Stimulated activated CD4-positive, alpha-beta T cell treated with anti-CD3 and anti-CD28 coated beads, Interleukin-1b, Interleukin-23, amount 100 ng/mL, for 24 hours (primary cell): ENCODE data around the gene C16orf89.

ENCODE experiments used
- DNase-seq, 4 experiments: peaks; one replicate each; pipeline ENCODE4 v3.0.0-alpha.2; 2020; ENCODE audit warnings: low read depth in 4 of 4, low spot score in 1 of 4

Gene C16orf89

DNA sequence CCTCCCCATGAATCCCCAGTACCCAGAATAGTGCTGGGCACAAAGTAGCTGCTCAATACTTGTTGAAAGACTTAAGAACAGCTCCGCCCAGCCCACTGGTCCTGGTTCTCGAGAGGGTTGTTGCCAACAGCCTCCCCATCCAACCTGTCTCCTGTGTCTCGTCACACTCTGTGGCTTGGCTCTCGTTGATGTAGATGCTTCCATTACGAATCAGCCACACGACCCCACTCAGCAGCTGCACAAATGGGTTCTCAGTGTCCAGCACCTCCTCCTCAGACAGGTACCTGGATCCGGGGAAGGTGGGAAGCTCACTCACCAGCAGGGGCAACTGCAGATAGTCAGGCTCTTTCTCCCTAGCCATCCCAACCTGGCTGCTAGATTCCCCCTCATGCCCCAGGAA, 34.2 kb downstream of the C16orf89 start:
- DNase-seq: no peak

DNA sequence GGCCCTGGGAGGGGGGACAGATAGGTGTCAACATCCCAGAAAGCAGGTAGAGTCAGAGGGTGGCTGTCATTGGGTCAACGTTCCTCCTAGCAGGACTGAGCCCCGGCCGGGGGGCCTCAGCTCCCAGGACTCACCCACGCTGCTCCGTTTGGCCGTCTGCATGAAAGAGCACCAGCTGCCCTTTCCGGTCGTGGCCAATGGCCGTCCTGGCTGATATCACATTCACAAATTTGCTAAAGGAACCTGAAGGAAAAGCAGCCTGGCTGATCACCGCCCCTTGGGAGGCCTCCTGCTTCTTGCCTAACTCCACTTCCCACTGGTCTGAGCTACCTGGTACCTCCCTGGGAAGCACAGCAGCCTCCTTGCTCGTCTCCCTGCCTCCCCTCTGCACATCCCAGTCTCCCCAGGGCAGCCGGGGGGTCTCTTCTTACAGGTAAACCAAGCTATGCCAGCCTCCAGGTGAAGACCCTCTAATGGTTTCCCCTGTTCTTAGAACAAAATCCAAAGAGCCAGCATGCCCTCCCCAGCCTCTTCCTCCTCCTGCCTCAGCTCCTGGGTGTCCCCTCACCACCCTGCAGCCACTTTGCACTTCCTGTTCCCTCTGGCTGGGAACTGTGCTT, 35.4 kb downstream of the C16orf89 start:
- no peak for DNase-seq

DNA sequence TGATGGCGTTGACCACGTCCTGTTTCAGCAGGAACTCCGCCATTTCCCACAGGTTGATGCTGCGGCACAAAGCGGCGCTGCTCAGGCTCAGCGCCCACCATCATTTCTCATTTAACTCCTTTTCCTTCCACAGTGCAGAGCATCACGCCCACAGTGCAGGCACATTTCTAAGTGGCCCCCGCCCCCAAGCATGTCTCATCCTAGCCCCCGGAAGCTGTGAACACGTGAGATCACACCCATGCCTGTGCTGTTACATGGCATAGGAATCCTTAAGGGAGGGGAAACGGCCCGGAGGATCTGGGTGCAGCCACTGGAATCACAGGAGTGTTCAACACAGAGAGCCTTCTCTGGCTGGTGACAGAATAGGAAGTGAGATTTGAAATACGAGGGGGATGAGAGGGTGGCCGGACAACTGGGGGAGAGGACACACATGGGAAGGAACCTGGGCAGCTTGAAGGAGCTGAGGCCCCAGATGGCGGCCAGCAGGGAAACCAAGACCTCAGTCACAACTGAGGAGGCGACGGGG, 36.7 kb downstream of the C16orf89 start:
- no peak for DNase-seq

DNA sequence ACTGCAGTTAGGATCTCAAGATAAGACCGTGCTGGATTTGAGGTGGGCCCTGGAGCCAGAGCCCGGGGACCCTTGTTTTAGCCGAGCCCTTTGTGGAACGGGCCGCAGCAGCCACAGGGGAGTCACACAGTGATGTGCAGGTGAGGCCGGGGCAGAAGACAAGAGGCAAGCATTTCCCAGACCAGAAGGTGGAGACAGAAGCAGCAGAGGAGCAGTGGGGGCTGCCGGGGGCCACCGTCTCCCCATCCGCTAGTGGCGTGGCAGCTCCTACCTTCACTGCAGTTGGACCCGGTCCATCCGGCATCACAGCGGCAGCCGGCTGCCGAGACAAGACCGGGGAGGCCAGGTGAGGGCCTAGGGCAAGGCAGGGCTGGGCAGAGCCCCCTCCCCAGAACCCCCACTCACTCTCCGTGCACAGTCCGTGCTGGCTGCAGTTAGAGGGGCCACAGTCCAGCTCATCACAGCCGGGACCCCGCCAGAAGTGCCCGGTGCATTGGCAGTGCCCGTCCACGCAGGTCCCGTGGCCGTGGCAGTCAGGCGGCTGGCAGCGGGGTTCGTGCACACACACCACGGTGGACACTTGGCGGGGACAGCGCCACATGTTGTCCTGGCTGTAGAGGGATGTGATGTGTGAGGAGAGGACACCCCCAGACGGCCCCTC, 38.1 kb downstream of the C16orf89 start:
- DNase-seq: no peak

DNA sequence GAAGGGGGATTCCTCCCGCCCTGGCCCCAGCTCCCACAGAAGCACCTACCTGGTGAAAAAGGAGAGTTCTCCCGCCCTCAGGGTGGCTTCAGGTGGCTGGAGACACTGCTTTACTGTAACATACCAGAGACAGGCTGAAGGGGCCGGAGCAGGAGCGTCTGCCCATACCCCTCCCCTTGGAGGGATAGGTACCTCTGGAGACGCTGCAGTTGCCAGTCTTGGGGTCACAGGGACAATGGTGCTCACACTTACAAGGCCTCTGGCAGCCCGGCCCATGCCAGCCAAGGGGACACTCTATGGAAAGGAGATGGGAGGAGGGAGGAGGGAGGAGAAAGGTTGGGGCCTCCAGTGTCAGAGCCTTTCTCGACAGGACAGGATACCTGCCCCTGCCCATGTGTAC, 38.7 kb downstream of the C16orf89 start:
- no peak for DNase-seq

DNA sequence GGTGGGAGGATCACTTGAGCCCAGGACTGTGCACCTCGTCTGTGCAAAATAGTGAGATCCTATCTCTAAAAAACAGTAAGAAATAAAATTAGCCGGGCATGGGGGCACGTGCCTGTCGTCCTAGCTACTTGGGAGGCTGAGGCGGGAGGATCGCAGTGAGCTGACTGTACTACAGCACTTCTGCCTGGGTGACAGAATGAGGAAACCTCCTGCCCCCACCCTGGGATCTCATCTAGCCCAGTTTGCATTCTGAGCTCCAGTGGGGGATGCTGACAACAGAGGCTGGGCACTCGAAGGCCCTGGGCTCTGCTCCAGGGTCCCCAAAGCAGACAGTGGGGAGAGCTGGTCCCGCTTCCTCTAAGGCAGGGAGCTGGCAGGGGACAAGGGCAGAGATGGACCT, 39.1 kb downstream of the C16orf89 start:
- DNase-seq: no peak

DNA sequence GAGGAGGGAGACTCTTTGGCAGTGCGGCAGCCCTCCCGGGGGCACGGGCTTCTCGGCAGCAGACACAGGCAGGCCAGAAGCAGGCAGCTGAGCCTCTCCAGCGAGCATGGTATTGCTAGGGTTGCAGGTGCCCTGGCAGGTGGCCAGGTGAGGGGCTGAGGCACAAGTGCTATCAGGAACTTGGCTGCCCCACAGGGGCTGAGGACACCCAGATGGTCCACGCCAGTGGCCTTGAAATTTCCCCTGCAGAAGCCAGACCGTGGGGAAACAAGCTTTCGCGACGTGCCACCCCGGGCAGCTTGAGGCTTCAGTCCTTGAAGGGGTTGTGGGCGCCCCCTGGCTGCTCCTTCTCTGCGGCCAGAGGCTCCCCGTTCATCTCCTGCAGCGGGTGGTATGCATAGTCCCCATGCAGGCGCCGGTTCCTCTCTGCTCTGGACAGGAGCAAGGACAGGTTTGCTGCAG, 40.6 kb downstream of the C16orf89 start:
- DNase-seq: no peak

DNA sequence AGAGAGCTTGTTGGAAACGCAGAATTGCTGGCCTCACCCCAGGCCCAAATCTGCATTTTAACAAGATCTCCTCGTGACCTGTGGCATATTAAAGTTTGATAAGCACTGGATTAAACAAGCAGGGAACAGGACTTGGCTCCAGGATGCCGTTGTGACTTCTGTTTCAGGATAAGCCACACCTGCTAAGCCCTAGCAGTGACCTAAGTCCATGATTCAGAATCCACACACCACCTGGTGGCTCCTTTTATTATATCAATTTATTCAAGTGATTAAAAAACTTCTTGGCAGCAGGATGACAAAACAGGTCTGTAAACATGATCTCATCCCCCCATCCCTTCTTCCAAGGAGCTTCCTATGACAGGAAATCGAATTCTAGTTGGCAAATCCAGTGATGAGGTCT, 41.1 kb downstream of the C16orf89 start:
- DNase-seq: no peak

DNA sequence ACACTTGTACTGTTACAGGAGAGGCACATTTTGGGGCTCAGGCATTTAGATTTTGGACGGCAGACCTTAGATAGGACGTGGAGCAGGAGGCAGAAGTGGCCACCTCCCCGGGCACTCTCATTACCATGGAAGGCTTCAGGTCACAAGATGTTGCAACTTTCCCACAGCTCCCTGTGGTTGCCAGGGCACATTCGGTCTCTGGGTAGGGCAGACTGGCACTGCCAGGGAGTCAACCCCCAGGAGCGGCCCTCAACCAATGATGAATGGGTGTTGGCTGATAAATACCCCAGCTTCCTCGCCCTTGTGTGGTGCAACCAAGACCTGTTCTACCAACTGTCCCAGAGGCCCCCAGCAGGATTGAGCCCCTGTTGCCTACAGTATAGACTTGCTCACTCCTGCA, 43.2 kb downstream of the C16orf89 start:
- DNase-seq: no peak

DNA sequence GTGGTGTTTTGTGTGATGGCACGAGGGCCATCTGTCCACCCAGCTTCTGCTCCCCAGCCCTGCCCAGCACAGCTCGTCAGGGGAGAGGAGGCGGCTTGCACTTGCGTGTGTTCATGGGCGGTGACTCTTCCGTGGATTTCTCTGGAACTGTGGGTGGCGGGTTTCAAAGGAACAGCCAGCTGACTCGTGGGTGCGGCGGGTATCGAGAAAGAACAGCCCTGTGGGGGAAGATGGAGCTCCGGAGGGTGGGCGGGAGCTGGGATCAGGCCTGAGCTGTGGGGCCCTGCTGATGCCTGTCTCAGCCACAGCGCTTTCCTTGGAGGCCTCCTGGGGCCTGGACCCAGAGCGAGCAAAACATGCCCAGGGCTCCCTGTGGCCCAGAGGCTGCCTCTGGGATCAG, 45.2 kb downstream of the C16orf89 start:
- no peak for DNase-seq

DNA sequence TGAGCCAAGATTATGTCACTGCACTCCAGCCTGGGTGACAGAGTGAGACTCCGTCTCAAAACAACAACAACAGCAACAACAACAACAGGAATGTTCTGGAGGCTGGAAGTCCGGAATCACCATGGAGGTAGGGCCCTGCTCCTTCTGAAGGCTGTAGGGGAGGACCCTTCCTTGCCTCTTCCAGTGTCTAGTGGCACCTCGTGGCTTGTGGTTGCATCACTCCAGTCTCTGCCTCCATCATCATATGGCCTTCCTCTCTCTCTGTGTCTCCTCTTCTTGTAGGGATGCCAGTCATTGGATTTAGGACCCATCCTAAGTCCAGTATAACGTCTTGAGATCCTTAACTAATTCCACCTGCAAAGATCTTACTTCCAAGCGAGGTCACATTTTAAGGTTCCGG, 46.0 kb downstream of the C16orf89 start:
- DNase-seq: no peak

DNA sequence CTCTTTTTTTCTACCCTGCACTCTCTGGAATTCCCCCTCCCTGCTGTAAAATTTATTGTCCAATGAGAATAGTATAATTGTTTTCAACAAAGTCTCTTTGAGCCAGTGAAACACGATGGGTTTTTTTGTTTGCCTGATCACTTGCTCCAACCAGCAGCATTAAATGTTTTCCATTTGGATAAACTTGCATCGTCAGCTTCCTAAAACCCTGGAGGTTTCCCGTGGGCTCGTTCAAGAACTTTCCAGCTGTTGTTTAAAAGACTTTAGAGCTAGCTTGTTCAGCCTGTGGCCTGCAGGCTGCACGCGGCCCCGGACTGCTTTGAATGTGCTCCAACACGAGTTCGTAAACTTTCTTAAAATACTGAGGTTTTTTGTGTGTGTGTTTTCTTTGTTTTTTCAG, 47.0 kb downstream of the C16orf89 start:
- DNase-seq: no peak

DNA sequence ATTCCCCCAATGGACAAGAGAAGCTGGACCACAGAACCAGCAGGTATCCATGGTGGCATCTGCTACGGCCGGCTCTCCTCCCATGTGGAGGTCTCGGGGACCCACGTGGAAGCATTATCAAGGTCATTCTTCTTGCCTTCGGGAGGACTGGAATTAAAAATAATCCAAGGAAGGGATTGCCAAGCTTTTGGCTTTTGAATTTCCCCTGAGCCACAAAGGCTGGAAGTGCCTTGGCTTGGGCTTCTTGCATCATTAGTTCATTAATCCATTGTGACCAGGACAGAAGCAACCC, 48.1 kb downstream of the C16orf89 start:
- no peak for DNase-seq

DNA sequence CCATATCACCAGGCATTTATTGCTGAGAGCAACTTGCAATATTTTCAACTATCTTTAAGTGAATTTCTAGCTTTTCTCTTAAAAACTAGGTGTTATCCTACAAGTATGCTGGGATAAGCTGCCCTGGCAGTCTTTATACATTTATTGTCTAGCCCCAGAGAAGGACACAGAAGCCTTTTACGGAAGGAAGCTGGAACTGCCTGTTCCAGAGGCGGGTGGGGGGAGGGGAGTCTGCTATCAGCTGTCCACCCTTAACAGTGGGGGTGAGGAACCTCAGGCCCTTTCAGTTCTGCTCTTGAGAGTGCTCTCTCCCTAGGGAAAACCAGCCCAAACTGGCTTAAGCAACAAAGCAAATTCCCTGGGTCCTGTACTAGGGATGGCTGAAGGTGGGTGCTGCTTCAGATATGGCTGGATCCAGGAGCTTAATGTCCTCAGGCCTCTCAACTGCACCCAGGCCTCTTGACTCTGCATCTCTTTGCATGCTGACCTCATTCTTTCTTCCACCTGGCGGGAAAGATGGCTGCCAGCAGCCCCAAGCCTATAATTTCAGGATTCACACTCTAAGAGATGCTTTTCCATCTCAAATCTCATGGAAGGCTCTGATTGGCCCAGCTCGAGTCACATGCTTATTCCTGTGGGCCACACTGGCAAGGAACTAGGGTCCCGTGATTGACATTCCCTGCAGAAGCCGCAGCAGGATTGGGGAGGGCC, 48.6 kb downstream of the C16orf89 start:
- no peak for DNase-seq

DNA sequence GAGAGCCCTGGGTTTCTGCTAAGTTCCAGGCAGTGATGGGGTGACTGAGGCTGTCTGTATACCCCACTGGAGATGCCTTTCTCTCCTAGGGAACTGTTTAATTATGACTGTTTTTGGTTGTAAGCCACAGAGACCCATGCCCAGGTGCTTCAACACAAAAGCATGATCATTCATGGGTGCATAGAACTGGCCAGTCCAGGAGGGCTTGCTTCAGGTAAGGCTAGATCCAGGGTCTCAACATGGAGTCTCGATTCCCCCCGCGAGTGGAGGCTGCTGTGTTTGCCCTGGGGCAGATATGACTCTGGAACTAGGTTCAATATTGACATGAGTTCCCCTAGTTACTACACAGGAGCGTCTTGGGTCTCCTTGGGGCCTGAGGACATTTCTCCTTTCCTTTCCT, 49.9 kb downstream of the C16orf89 start:
- DNase-seq: no peak

DNA sequence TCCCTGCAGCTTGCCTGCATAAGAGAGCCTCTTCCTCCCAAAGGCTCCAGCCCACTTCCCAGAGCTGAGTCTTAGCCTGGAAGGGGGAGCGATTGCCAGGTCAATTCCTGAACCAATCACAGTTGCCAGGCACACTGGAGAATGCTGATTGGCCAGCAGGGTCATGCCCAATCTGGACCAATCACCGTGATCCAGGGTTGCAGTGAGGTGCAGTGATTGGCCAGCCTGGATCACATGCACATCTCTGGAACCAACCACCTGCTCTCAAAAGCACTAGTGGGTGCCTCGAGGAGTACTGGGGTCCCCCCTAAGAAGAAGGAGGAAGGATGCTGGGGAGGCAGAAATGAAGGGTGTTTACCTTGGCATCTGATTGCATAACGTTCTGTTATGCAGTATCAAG, 50.4 kb downstream of the C16orf89 start:
- DNase-seq: no peak

DNA sequence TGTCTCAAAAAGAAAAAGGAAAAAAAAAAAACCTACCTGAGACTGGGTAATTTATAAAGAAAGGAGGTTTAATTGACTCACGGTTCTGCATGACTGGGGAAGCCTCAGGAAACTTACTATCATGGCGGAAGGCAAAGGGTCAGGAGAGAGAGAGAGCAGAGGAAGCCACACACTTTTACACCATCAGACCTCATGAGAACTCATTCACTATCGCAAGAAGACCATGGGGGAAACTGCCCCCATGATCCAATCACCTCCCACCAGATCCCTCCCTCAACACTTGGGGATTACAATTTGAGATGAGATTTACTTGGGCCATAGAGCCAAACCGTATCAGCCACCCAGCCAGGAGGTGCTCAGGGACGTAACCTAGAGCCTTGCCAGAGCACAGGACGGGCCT, 52.9 kb downstream of the C16orf89 start:
- no peak for DNase-seq

DNA sequence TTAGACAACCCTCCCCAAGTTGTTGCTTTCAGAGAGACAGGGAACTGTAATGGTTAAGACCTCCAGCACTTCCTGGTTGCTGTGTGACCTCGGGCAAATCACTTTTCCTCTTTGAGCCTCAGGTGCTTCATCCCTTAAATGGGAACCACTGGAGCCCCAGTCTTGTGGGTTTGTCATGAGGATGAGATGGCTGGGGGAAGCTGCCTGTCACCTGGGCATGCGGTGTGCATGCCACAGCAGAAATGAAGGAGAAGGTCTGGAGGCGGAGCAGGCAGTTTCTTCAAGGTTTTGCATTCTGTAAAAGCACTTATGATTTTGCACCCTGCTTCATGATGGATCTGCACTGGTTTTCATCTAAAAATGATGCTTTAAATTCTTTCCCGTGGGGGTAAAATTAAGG, 54.1 kb downstream of the C16orf89 start:
- no peak for DNase-seq

DNA sequence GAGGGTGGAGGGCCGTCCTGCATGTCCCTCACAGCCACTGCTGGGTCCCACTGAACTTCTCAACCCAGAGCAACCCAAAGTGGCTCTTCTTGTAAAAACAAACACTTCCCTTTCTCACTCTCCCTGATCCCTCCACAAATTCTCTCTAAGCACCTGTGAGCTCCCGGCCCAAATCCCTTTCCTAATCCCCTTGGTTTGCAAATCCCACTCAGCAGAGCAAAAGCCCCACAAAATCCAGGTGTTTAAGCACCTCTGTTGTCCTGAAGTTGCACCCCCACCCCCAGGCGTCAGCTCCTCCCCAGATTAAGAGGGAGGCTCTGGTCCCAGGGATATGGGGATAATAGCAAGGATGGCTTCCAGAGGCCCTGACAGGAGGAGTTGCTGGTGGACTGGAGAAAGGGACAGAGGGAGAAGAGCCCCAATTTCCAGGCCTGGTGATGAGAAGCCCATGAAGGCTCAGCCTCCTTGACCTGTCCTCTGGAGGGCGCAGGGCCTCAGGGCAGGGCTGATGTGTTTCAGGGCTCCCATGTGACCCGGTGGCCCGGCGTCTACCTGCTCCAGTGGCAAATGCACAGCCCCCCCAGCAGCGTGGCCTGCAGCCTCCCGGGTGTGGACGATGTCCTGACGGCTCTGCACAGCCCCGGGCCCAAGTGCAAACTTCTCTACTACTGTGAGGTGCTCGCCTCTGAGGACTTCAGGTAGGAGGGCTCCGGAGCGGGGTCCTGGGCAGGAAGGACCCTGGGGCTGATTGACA, 55.0 kb downstream of the C16orf89 start:
- no peak for DNase-seq

DNA sequence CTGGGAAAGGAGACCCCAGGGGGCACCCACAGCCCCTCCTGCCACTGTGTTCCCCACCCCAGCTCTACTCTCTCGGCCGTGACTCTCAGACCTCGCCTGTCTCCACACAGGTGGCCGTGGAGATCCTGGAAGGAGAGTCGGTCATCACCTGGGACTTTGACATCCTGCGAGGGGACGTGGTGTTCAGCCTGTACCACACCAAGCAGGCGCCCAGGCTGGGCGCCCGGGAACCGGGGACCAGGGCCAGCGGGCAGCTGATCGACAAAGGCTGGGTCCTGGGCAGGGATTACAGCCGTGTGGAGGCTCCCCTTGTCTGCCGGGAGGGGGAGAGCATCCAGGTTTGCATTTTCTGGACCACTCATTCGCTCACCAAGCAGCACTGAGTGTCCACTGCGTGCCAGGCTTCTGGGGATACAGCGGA, 57.4 kb downstream of the C16orf89 start:
- no peak for DNase-seq

DNA sequence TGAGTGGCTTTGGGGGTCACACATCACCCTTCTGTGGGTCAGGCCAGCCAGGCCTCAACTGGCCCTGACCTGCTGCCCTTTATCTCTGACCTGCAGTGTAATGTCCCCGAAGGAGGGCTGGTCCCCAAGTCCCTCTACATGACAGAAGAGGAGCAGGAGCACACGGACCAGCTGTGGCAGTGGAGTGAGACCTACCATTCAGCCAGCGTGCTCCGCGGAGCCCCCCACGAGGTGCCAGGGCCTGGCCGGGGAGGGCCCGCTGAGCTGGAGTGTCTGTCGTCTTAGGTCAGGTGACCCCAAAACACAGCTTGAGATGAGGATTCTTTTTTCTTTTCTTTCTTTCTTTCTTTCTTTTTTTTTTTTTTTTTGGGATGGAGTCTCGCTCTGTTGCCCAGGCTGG, 58.5 kb downstream of the C16orf89 start:
- DNase-seq: no peak
